Left forelimb (tissue), 1 donor: ENCODE results near the gene SLC35F3.
"Not testable (repeated sequence)": the region's sequence is repeated elsewhere in the genome, so short reads cannot be mapped to it uniquely, and the experiment has no call there.

ENCODE experiments used
- DNase-seq: peaks from one replicate; pipeline ENCODE4 v3.0.0-alpha.2; 2018; ENCODE audit warnings: low spot score

Gene SLC35F3

GRCh38 chr1:234148350-234148749 lies 243.9 kb downstream of the SLC35F3 start:
- no peak for DNase-seq

- DNase-seq = no peak
These were observed 244.3 kb downstream of the SLC35F3 start for GRCh38 chr1:234148816-234149215.

- no peak for DNase-seq
These were observed 244.7 kb downstream of the SLC35F3 start for GRCh38 chr1:234149217-234149616.

GRCh38 chr1:234150892-234151291 lies 246.4 kb downstream of the SLC35F3 start:
- DNase-seq = no peak

- not testable (repeated sequence) for DNase-seq
These were observed 247.9 kb downstream of the SLC35F3 start for GRCh38 chr1:234152344-234152743.

- no peak for DNase-seq
These were observed 250.1 kb downstream of the SLC35F3 start for GRCh38 chr1:234154320-234155251.

- DNase-seq = no peak
These were observed 258.2 kb downstream of the SLC35F3 start for GRCh38 chr1:234162661-234163060.

GRCh38 chr1:234163267-234163919 lies 258.9 kb downstream of the SLC35F3 start:
- no peak for DNase-seq

GRCh38 chr1:234164098-234164709 lies 259.7 kb downstream of the SLC35F3 start:
- DNase-seq = no peak

- DNase-seq = no peak
These were observed 263.7 kb downstream of the SLC35F3 start for GRCh38 chr1:234168061-234168724.

GRCh38 chr1:234169161-234169849 lies 264.8 kb downstream of the SLC35F3 start:
- DNase-seq = no peak

- DNase-seq = no peak
These were observed 265.6 kb downstream of the SLC35F3 start for GRCh38 chr1:234170067-234170466.

GRCh38 chr1:234170622-234171021 lies 266.1 kb downstream of the SLC35F3 start:
- no peak for DNase-seq

- DNase-seq = no peak
These were observed 269.5 kb downstream of the SLC35F3 start for GRCh38 chr1:234173968-234174367.

GRCh38 chr1:234175363-234175762 lies 270.9 kb downstream of the SLC35F3 start:
- DNase-seq = no peak

GRCh38 chr1:234176000-234176399 lies 271.5 kb downstream of the SLC35F3 start:
- DNase-seq = no peak

GRCh38 chr1:234176847-234177246 lies 272.4 kb downstream of the SLC35F3 start:
- DNase-seq = not testable (repeated sequence)

GRCh38 chr1:234185438-234185837 lies 281.0 kb downstream of the SLC35F3 start:
- no peak for DNase-seq

GRCh38 chr1:234186037-234186688 lies 281.7 kb downstream of the SLC35F3 start:
- no peak for DNase-seq

GRCh38 chr1:234188454-234188792 lies 283.9 kb downstream of the SLC35F3 start:
- DNase-seq = no peak

GRCh38 chr1:234197839-234198238 lies 293.4 kb downstream of the SLC35F3 start:
- no peak for DNase-seq
